ENCODE measurements around the gene EME1. TPM values are rescaled to one million over a fixed set of nuclear protein-coding genes. Genes with fewer than 3 reads are reported as not detected.

Gene EME1
- total and polyA plus RNA-seq, 2 of the 13 experiments (the other 11 are each of a cell fraction or from before 2014, with no cell fraction given): 20.7 to 24.6 TPM

DNA sequence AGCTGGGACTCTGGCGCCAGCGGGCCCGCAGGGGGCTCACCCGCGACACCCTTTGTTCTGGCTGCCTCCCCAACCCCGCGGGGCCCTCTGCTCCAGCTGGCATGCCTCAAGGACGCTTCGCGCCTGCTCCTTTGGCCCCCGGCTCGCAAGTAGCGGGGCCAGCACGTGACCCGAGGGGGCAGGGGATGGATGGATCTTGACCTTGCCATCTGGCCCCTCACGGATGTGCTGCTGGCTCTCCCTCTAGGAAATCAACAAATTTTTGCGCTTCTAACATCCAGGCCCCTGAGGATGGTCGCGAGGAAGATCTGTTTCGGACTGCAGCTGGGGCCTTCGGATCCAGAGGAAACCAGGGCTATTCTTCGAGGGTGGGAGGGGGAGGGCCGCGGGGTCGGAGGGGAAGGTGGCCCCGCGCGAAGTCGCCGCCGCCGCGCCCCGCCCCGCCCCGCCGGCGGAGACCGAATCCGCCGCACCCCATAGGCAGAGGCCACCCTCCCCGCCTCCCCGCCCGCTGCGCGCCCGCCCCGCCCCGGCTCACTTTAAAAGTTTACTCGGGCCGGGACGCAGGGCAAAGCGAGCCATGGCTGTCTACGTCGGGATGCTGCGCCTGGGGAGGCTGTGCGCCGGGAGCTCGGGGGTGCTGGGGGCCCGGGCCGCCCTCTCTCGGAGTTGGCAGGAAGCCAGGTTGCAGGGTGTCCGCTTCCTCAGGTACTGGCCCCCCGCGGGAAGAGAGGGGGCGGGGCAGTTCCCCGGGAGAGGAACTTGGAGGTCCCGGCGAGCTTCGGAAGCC lies 52.8 kb downstream of the EME1 start, which contains the start of gene ACSF2 (continued):
- TF ChIP-seq, protein P1, sequence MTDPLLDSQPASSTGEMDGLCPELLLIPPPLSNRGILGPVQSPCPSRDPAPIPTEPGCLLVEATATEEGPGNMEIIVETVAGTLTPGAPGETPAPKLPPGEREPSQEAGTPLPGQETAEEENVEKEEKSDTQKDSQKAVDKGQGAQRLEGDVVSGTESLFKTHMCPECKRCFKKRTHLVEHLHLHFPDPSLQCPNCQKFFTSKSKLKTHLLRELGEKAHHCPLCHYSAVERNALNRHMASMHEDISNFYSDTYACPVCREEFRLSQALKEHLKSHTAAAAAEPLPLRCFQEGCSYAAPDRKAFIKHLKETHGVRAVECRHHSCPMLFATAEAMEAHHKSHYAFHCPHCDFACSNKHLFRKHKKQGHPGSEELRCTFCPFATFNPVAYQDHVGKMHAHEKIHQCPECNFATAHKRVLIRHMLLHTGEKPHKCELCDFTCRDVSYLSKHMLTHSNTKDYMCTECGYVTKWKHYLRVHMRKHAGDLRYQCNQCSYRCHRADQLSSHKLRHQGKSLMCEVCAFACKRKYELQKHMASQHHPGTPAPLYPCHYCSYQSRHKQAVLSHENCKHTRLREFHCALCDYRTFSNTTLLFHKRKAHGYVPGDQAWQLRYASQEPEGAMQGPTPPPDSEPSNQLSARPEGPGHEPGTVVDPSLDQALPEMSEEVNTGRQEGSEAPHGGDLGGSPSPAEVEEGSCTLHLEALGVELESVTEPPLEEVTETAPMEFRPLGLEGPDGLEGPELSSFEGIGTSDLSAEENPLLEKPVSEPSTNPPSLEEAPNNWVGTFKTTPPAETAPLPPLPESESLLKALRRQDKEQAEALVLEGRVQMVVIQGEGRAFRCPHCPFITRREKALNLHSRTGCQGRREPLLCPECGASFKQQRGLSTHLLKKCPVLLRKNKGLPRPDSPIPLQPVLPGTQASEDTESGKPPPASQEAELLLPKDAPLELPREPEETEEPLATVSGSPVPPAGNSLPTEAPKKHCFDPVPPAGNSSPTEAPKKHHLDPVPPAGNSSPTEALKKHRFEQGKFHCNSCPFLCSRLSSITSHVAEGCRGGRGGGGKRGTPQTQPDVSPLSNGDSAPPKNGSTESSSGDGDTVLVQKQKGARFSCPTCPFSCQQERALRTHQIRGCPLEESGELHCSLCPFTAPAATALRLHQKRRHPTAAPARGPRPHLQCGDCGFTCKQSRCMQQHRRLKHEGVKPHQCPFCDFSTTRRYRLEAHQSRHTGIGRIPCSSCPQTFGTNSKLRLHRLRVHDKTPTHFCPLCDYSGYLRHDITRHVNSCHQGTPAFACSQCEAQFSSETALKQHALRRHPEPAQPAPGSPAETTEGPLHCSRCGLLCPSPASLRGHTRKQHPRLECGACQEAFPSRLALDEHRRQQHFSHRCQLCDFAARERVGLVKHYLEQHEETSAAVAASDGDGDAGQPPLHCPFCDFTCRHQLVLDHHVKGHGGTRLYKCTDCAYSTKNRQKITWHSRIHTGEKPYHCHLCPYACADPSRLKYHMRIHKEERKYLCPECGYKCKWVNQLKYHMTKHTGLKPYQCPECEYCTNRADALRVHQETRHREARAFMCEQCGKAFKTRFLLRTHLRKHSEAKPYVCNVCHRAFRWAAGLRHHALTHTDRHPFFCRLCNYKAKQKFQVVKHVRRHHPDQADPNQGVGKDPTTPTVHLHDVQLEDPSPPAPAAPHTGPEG (CRISPR knock-in tag; IDR thresholded peaks at IDR 0.05): 0 out of 2 replicates have a peak, but pooled peaks have one; percentile 18
- no peak for TF ChIP-seq ZNF260 (CRISPR knock-in tag; IDR thresholded peaks at IDR 0.05; ENCODE audit: borderline replicate concordance, low read depth)
- TF ChIP-seq DPF2 (CRISPR knock-in tag; IDR thresholded peaks at IDR 0.05; ENCODE audit: borderline replicate concordance, low read depth): no peak
- TF ChIP-seq, protein P2, sequence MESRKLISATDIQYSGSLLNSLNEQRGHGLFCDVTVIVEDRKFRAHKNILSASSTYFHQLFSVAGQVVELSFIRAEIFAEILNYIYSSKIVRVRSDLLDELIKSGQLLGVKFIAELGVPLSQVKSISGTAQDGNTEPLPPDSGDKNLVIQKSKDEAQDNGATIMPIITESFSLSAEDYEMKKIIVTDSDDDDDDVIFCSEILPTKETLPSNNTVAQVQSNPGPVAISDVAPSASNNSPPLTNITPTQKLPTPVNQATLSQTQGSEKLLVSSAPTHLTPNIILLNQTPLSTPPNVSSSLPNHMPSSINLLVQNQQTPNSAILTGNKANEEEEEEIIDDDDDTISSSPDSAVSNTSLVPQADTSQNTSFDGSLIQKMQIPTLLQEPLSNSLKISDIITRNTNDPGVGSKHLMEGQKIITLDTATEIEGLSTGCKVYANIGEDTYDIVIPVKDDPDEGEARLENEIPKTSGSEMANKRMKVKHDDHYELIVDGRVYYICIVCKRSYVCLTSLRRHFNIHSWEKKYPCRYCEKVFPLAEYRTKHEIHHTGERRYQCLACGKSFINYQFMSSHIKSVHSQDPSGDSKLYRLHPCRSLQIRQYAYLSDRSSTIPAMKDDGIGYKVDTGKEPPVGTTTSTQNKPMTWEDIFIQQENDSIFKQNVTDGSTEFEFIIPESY (CRISPR knock-in tag; IDR thresholded peaks at IDR 0.05): no peak
- TF ChIP-seq ZNF101 (CRISPR knock-in tag; IDR thresholded peaks at IDR 0.05; ENCODE audit: borderline replicate concordance, low read depth): no peak
- TF ChIP-seq ZNF558 (CRISPR knock-in tag; IDR thresholded peaks at IDR 0.05; ENCODE audit: borderline replicate concordance): no peak; the same call in 1 of the 2 replicates
- no peak for TF ChIP-seq KDM6A (CRISPR knock-in tag; IDR thresholded peaks at IDR 0.05; ENCODE audit: low read depth)
- TF ChIP-seq, protein P3, sequence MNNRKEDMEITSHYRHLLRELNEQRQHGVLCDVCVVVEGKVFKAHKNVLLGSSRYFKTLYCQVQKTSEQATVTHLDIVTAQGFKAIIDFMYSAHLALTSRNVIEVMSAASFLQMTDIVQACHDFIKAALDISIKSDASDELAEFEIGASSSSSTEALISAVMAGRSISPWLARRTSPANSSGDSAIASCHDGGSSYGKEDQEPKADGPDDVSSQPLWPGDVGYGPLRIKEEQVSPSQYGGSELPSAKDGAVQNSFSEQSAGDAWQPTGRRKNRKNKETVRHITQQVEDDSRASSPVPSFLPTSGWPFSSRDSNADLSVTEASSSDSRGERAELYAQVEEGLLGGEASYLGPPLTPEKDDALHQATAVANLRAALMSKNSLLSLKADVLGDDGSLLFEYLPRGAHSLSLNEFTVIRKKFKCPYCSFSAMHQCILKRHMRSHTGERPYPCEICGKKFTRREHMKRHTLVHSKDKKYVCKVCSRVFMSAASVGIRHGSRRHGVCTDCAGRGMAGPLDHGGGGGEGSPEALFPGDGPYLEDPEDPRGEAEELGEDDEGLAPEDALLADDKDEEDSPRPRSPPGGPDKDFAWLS (CRISPR knock-in tag; IDR thresholded peaks at IDR 0.05; ENCODE audit: borderline replicate concordance): no peak
- TF ChIP-seq PHF20 (CRISPR knock-in tag; IDR thresholded peaks at IDR 0.05): no peak
- 0 out of 2 replicates have a peak, but pooled peaks have one; percentile 11 for TF ChIP-seq DR1 (CRISPR knock-in tag; IDR thresholded peaks at IDR 0.05)
- TF ChIP-seq PITX1 (CRISPR knock-in tag; IDR thresholded peaks at IDR 0.05): peak; percentile 24
- no peak for TF ChIP-seq SALL2 (CRISPR knock-in tag; IDR thresholded peaks at IDR 0.05)
- TF ChIP-seq ZBTB20 (CRISPR knock-in tag; IDR thresholded peaks at IDR 0.05; ENCODE audit: borderline replicate concordance, low read depth): 0 out of 2 replicates have a peak, but pooled peaks have one; percentile 25
- TF ChIP-seq ZNF263 (CRISPR knock-in tag; IDR thresholded peaks at IDR 0.05): no peak
- no peak for TF ChIP-seq ZNF781 (CRISPR knock-in tag; IDR thresholded peaks at IDR 0.05; ENCODE audit: borderline replicate concordance, not compliant biosample characterization)
- TF ChIP-seq ELF4 (CRISPR knock-in tag; IDR thresholded peaks at IDR 0.05; ENCODE audit: borderline replicate concordance): no peak
